Omental fat pad (tissue), 4 donors: ENCODE measurements around the gene SQSTM1. TPM values are rescaled to one million over a fixed set of nuclear protein-coding genes. Genes with fewer than 3 reads are reported as not detected.
"Not testable (repeated sequence)": the region's sequence is repeated elsewhere in the genome, so short reads cannot be mapped to it uniquely, and the experiment has no call there.

Experiments used
- ATAC-seq: fragments of 150-250 bp; one replicate; pipeline ENCODE4 v1.9.1; 2016; ENCODE audit warnings: mild to moderate bottlenecking, moderate library complexity; ENCODE audit not compliant: low FRiP score
- DNase-seq: peaks from one replicate; pipeline ENCODE4 v3.0.0-alpha.2; 2019; ENCODE audit warnings: low spot score
- CTCF ChIP-seq, 3 donors: fragments of 450-650 bp; IDR thresholded peaks; one replicate each; pipeline ENCODE4 v1.5.1; 2016 to 2017; ENCODE audit warnings: antibody characterized with exemption in 3 of 3, mild to moderate bottlenecking in 3 of 3, moderate library complexity in 2 of 3
- total RNA-seq, 4 donors: library from RNA; depleted of rRNA; stranded (reverse); fragments of >200 nt; gene quantifications; one replicate each; pipeline ENCODE4 v1.1.0, GENCODE V29; 2016

The SQSTM1 gene
- total RNA-seq, 4 donors from 2014 or later = 400 to 762 (median 566) TPM

GRCh38 chr5:179788193-179788854 is 32.4 kb upstream of the SQSTM1 start:
- no peak for TF ChIP-seq CTCF (IDR thresholded peaks at IDR 0.05)
- ATAC-seq = no peak
- no peak for DNase-seq

- not testable (repeated sequence) for ATAC-seq, DNase-seq
These were observed 31.4 kb upstream of the SQSTM1 start for GRCh38 chr5:179789278-179789677.

- no peak for TF ChIP-seq CTCF (IDR thresholded peaks at IDR 0.05)
- DNase-seq (no peak), ATAC-seq (no peak)
These were observed 28.7 kb upstream of the SQSTM1 start for GRCh38 chr5:179791881-179792611.

- DNase-seq = no peak
- no peak for ATAC-seq
- TF ChIP-seq CTCF (IDR thresholded peaks at IDR 0.05) = no peak
These were observed 27.9 kb upstream of the SQSTM1 start for GRCh38 chr5:179792612-179793467.

- DNase-seq (no peak), ATAC-seq (peak; percentile 49)
- no peak for TF ChIP-seq CTCF (IDR thresholded peaks at IDR 0.05)
These were observed 27.1 kb upstream of the SQSTM1 start, which contains the start of gene LTC4S for GRCh38 chr5:179793468-179794139. TSS of gene LTC4S (plus strand) at chr5:179793986. CDS start at chr5:179794081, 95 bp downstream.

- ATAC-seq (no peak), DNase-seq (no peak)
- TF ChIP-seq CTCF (IDR thresholded peaks at IDR 0.05) = no peak
These were observed 26.5 kb upstream of the SQSTM1 start for GRCh38 chr5:179794171-179794570.

GRCh38 chr5:179794575-179794974 is 26.1 kb upstream of the SQSTM1 start:
- no peak for TF ChIP-seq CTCF (IDR thresholded peaks at IDR 0.05)
- DNase-seq (no peak), ATAC-seq (no peak)
